ENCODE measurements around the gene NDUFA5. TPM values are rescaled to one million over a fixed set of nuclear protein-coding genes. Genes with fewer than 3 reads are reported as not detected.

Gene NDUFA5
- total and polyA plus RNA-seq, 5 donors from 2014 or later, result 50.3 to 89.0 (median 79.5) TPM

DNA sequence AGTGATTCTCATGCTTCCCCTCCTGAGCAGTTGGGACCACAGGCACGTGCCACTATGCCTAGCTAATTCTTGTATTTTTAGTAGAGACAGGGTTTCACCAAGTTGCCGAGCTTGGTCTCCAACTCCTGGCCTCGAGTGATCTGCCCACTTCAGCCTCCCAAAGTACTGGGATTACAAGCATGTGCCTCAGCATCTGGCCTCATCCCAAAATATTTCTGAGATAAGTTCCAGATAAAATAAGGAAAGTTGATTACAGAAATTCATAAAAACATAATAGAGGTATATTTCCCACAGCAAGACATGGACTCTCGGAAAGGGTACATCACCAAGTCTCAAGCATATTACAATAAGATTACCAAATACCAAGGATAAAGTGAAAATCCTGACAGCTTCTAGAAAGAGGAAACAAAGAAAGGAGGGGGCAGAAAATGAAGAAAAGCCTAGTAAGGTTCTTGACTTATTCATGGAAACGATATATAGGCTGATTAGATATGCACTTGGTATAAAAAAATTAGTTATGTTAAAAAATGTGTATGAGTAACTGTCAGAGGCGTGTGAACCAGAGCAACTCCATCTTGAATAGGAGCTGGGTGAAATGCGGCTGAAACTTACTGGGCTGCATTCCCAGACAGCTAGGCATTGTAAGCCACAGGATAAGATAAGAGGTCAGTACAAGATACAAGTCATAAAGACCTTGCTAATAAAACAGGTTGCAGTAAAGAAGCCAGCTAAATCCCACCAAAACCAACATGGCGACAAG, 58.2 kb downstream of the NDUFA5 start:
- Mint-ChIP-seq H3K9me3 (peaks cover 0 to 4% (median 0%) of the 10 kb centered on the region in 7 donors), H3K4me3 (no peak overlapping the region), H3K4me1 (peaks cover 0 to under 1% (median 0%) of the 10 kb centered on the region in 4 donors), H3K27me3 (peaks cover 26% of the 10 kb centered on the region), H3K27ac (no peak overlapping the region), H3K36me3 (no peaks in the 10 kb centered on the region)
- Histone ChIP-seq H3K36me3 (ENCODE audit: control insufficient read depth, insufficient read depth, low read length) (no peaks in the 10 kb centered on the region), H3K4me3 (ENCODE audit: low read depth, low read length) (no peak overlapping the region), H3K4me1 (ENCODE audit: control insufficient read depth, insufficient read depth, low read length, poor library complexity, severe bottlenecking) (no peaks in the 10 kb centered on the region), H3K27ac (ENCODE audit: insufficient read depth, low read length, poor library complexity, severe bottlenecking) (no peak overlapping the region), H3K27me3 (ENCODE audit: control insufficient read depth, insufficient read depth, low read length) (peaks cover 10% of the 10 kb centered on the region), H3K9me3 (ENCODE audit: control insufficient read depth in 2 of 2, low read length in 2 of 2) (no peaks in the 10 kb centered on the region)
- ATAC-seq (ENCODE audit: low read depth in 2 of 2) (no peak), DNase-seq (no peak)

- H3K36me3 Mint-ChIP-seq, result no peaks in the 10 kb centered on the region
- H3K4me1 Mint-ChIP-seq, result peaks cover 0 to 6% (median 4%) of the 10 kb centered on the region in 4 donors
- H3K9me3 ChIP-seq (ENCODE audit: control insufficient read depth in 2 of 2, low read length in 2 of 2), result no peaks in the 10 kb centered on the region
- H3K27ac ChIP-seq (ENCODE audit: insufficient read depth, low read length, poor library complexity, severe bottlenecking), result no peak overlapping the region
- H3K36me3 ChIP-seq (ENCODE audit: control insufficient read depth, insufficient read depth, low read length), result no peaks in the 10 kb centered on the region
- DNase-seq, result no peak
- ATAC-seq (ENCODE audit: low read depth in 2 of 2), result no peak
- H3K27me3 Mint-ChIP-seq, result peaks cover 26% of the 10 kb centered on the region
- H3K4me1 ChIP-seq (ENCODE audit: control insufficient read depth, insufficient read depth, low read length, poor library complexity, severe bottlenecking), result no peaks in the 10 kb centered on the region
- no peak overlapping the region for H3K4me3 Mint-ChIP-seq
- H3K9me3 Mint-ChIP-seq, result peaks cover 0 to 2% (median 0%) of the 10 kb centered on the region in 7 donors
- no peak overlapping the region for H3K27ac Mint-ChIP-seq
- H3K4me3 ChIP-seq (ENCODE audit: low read depth, low read length), result no peak overlapping the region
- peaks cover 10% of the 10 kb centered on the region for H3K27me3 ChIP-seq (ENCODE audit: control insufficient read depth, insufficient read depth, low read length)
Measured at GRCh38 chr7:123498601-123499000, 59.0 kb downstream of the NDUFA5 start.

DNA sequence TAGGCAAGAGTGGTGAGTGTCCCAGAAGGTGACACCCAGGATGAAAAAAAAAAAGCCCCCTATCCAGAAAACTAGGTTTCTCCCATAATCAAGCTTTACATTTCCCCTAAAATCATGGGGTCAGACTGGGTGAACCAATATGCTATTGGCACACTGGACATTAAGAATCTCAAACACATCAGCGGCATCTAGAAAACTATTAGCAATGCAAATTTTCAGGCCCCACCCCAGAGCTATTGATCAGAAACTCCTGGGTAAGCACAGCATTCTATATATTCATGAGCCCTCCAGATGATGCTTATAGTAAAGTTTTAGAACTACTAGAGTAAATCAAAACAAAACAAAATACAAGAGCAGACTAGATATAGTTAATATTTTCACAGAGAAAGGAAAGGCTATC, 59.6 kb downstream of the NDUFA5 start:
- no peak overlapping the region for H3K4me3 Mint-ChIP-seq
- no peaks in the 10 kb centered on the region for H3K4me1 ChIP-seq (ENCODE audit: control insufficient read depth, insufficient read depth, low read length, poor library complexity, severe bottlenecking)
- H3K27me3 Mint-ChIP-seq, result peaks cover 29% of the 10 kb centered on the region
- H3K36me3 Mint-ChIP-seq, result no peaks in the 10 kb centered on the region
- ATAC-seq (ENCODE audit: low read depth in 2 of 2) (no peak), DNase-seq (no peak)
- H3K27ac ChIP-seq (ENCODE audit: insufficient read depth, low read length, poor library complexity, severe bottlenecking), result no peak overlapping the region
- H3K27me3 ChIP-seq (ENCODE audit: control insufficient read depth, insufficient read depth, low read length), result peaks cover 10% of the 10 kb centered on the region
- H3K4me3 ChIP-seq (ENCODE audit: low read depth, low read length), result no peak overlapping the region
- H3K36me3 ChIP-seq (ENCODE audit: control insufficient read depth, insufficient read depth, low read length), result no peaks in the 10 kb centered on the region
- H3K9me3 ChIP-seq (ENCODE audit: control insufficient read depth in 2 of 2, low read length in 2 of 2), result no peaks in the 10 kb centered on the region
- H3K27ac Mint-ChIP-seq, result no peak overlapping the region
- H3K9me3 Mint-ChIP-seq, result peaks cover 0 to 2% (median 0%) of the 10 kb centered on the region in 7 donors
- peaks cover 0 to 6% (median 4%) of the 10 kb centered on the region in 4 donors for H3K4me1 Mint-ChIP-seq

DNA sequence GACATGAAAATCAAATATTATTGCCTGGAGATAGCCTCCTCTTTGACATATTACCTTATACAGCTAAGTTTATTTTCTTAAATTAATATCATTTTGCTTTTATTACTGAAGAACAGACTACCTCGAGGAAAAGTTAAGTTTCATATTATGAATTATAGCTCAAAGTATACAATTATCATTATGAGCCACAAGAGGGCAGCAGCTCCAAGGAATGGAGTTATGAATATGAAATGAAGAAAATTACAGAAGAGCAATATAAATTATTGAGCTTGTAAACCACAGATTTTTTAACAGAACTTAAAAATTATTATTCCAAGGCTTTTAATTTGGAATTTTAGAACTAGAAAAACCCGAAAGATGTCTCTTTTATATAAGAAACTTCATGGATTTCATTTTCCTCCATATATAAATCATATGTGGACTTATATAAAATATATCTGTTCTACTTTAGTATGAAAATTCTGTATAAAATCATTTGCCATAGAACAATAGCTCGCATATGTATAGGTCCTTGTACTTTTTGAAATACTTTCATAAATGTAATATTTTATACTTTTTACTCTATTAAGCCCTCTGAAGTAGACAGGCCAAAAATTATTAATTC, 63.3 kb downstream of the NDUFA5 start:
- Histone ChIP-seq H3K4me3 (ENCODE audit: low read depth, low read length) (no peak overlapping the region), H3K4me1 (ENCODE audit: control insufficient read depth, insufficient read depth, low read length, poor library complexity, severe bottlenecking) (no peaks in the 10 kb centered on the region), H3K9me3 (ENCODE audit: control insufficient read depth in 2 of 2, low read length in 2 of 2) (no peaks in the 10 kb centered on the region), H3K36me3 (ENCODE audit: control insufficient read depth, insufficient read depth, low read length) (no peaks in the 10 kb centered on the region), H3K27me3 (ENCODE audit: control insufficient read depth, insufficient read depth, low read length) (peaks cover 8% of the 10 kb centered on the region), H3K27ac (ENCODE audit: insufficient read depth, low read length, poor library complexity, severe bottlenecking) (no peak overlapping the region)
- no peak overlapping the region for H3K4me3 Mint-ChIP-seq
- peaks cover 0 to 2% (median 0%) of the 10 kb centered on the region in 7 donors for H3K9me3 Mint-ChIP-seq
- no peak overlapping the region for H3K27ac Mint-ChIP-seq
- DNase-seq, result peak; percentile 3 to 55 (median 44)
- H3K4me1 Mint-ChIP-seq, result peaks cover 0 to 6% (median 4%) of the 10 kb centered on the region in 4 donors
- peaks cover 31% of the 10 kb centered on the region for H3K27me3 Mint-ChIP-seq
- no peaks in the 10 kb centered on the region for H3K36me3 Mint-ChIP-seq
- ATAC-seq (ENCODE audit: low read depth in 2 of 2), result peak in 1 of 2 donors; percentile 52

- Histone ChIP-seq H3K4me1 (ENCODE audit: control insufficient read depth, insufficient read depth, low read length, poor library complexity, severe bottlenecking) (no peaks in the 10 kb centered on the region), H3K36me3 (ENCODE audit: control insufficient read depth, insufficient read depth, low read length) (no peaks in the 10 kb centered on the region), H3K4me3 (ENCODE audit: low read depth, low read length) (no peak overlapping the region), H3K27me3 (ENCODE audit: control insufficient read depth, insufficient read depth, low read length) (peaks cover 8% of the 10 kb centered on the region), H3K27ac (ENCODE audit: insufficient read depth, low read length, poor library complexity, severe bottlenecking) (no peak overlapping the region), H3K9me3 (ENCODE audit: control insufficient read depth in 2 of 2, low read length in 2 of 2) (no peaks in the 10 kb centered on the region)
- DNase-seq, result no peak
- no peaks in the 10 kb centered on the region for H3K36me3 Mint-ChIP-seq
- H3K27ac Mint-ChIP-seq, result peak overlapping the region in 1 of 3 donors; percentile 76
- peaks cover 0 to 6% (median 4%) of the 10 kb centered on the region in 4 donors for H3K4me1 Mint-ChIP-seq
- H3K4me3 Mint-ChIP-seq, result no peak overlapping the region
- peaks cover 0 to 2% (median 0%) of the 10 kb centered on the region in 7 donors for H3K9me3 Mint-ChIP-seq
- ATAC-seq (ENCODE audit: low read depth in 2 of 2), result peak in 1 of 2 donors; percentile 8
- H3K27me3 Mint-ChIP-seq, result peaks cover 31% of the 10 kb centered on the region
Measured at GRCh38 chr7:123492485-123492884, 65.1 kb downstream of the NDUFA5 start.

Other genes with a start within 250 kb of the NDUFA5 start
- not detected for gene IQUB, start 23.2 kb downstream of the NDUFA5 start, total RNA-seq
- under 1 TPM in 1 of 4 donors, not detected in 3; 0.15 TPM for gene IQUB, start 23.2 kb downstream of the NDUFA5 start, polyA plus RNA-seq
- gene ASB15, start 44.0 kb upstream of the NDUFA5 start, total RNA-seq, result not detected
- gene ASB15, start 44.0 kb upstream of the NDUFA5 start, polyA plus RNA-seq, result under 1 TPM in 1 of 4 donors, not detected in 3; 0.14 TPM
- not detected for gene LMOD2, start 98.0 kb upstream of the NDUFA5 start, total RNA-seq
- gene LMOD2, start 98.0 kb upstream of the NDUFA5 start, polyA plus RNA-seq, result under 1 TPM in 3 of 4 donors, not detected in 1; 0.15 to 0.58 (median 0.15) TPM
- gene WASL, start 191.2 kb upstream of the NDUFA5 start, total RNA-seq, result 10.2 TPM
- gene WASL, start 191.2 kb upstream of the NDUFA5 start, polyA plus RNA-seq, result 1 to 10 TPM; 1.4 to 3.3 (median 1.7) TPM

All from CD4-positive, CD25-positive, alpha-beta regulatory T cell (primary cell).